CD4-positive, alpha-beta T cell (primary cell): ENCODE results near the gene CDC5L. TPM values are rescaled to one million over a fixed set of nuclear protein-coding genes. Genes with fewer than 3 reads are reported as not detected.

Experiments used
- ATAC-seq: fragments of 200-7000 bp; cut with Tn5 transposase; one replicate; pipeline ENCODE4 v1.10.0; 2022; ENCODE audit warnings: mild to moderate bottlenecking; ENCODE audit not compliant: poor library complexity
- CTCF ChIA-PET: fragments of 350-600 bp; sonication (Branson Sonifier 250); formaldehyde crosslinking; loops from one replicate; lab custom pipeline; 2021; ENCODE audit warnings: antibody characterized with exemption, inconsistent platforms; lab: Charles Lee
- POLR2A ChIA-PET: fragments of 350-600 bp; sonication (Branson Sonifier 250); formaldehyde crosslinking; loops from one replicate; lab custom pipeline; 2021; ENCODE audit warnings: antibody characterized with exemption, inconsistent platforms; lab: Charles Lee
- DNase-seq, 14 experiments: peaks; one replicate each; pipeline ENCODE4 v3.0.0-alpha.2; 2013 to 2020; ENCODE audit warnings: mixed read lengths in 2 of 14
- H3K27ac ChIP-seq, 2 donors: one replicate each; pipeline versions ENCODE4 v1.5.1 to v1.7.0; 2013; ENCODE audit warnings: low read length in 2 of 2, low read depth in 1 of 2, mild to moderate bottlenecking in 1 of 2
- H3K27me3 ChIP-seq, 2 experiments: 1 replicate in 1 of 2; 2 replicates in 1 of 2; pipeline versions ENCODE4 v1.6.1 to v1.7.0; 2013; ENCODE audit warnings: low read length in 2 of 2, control low read depth in 1 of 2, mild to moderate bottlenecking in 1 of 2, moderate library complexity in 1 of 2; ENCODE audit not compliant: insufficient read depth in 2 of 2, control insufficient read depth in 1 of 2
- H3K36me3 ChIP-seq: one replicate; pipeline ENCODE4 v1.6.1; 2013; ENCODE audit warnings: low read length, control low read depth; ENCODE audit not compliant: insufficient read depth
- H3K4me1 ChIP-seq: one replicate; pipeline ENCODE4 v1.6.1; 2013; ENCODE audit warnings: low read length, control low read depth; ENCODE audit not compliant: insufficient read depth
- H3K4me3 ChIP-seq: one replicate; pipeline ENCODE4 v1.5.1; 2013; ENCODE audit warnings: mild to moderate bottlenecking, low read length, moderate library complexity
- H3K9me3 ChIP-seq, 2 experiments: 1 replicate in 1 of 2; 2 replicates in 1 of 2; pipeline versions ENCODE4 v1.6.1 to v1.7.0; 2013; ENCODE audit warnings: low read length in 2 of 2, mild to moderate bottlenecking in 2 of 2, control low read depth in 1 of 2, moderate library complexity in 1 of 2; ENCODE audit not compliant: control insufficient read depth in 1 of 2, insufficient read depth in 1 of 2
- H3K27ac Mint-ChIP-seq: one replicate; pipeline ENCODE4 v1.8.0; 2020; ENCODE audit warnings: mixed read lengths
- H3K27me3 Mint-ChIP-seq: one replicate; pipeline ENCODE4 v1.8.0; 2021; ENCODE audit warnings: mixed read lengths
- H3K36me3 Mint-ChIP-seq: one replicate; pipeline ENCODE4 v1.8.0; 2021; ENCODE audit warnings: low read depth, mixed read lengths
- H3K4me1 Mint-ChIP-seq: one replicate; pipeline ENCODE4 v1.8.0; 2021; ENCODE audit warnings: low read depth, mixed read lengths
- H3K4me3 Mint-ChIP-seq: one replicate; pipeline ENCODE4 v1.8.0; 2020; ENCODE audit warnings: mild to moderate bottlenecking, mixed read lengths
- H3K9me3 Mint-ChIP-seq: one replicate; pipeline ENCODE4 v1.8.0; 2020; ENCODE audit warnings: mixed read lengths
- CTCF ChIP-seq: fragments of 200-600 bp; IDR thresholded peaks from one replicate; pipeline ENCODE4 v1.8.0; 2022; ENCODE audit warnings: antibody characterized with exemption, mild to moderate bottlenecking
- intact Hi-C, 2 experiments: fragments of 100-400 bp; cut with DNase I in 1 of 2; cut with micrococcal nuclease in 1 of 2; formaldehyde crosslinking; loops; one replicate each; pipeline versions ENCODE4 v1.15.1 to v1.9.0; 2023 to 2025; cut with DNase I, micrococcal nuclease
- total RNA-seq, 174 experiments: library from RNA in 2 of 174; stranded (reverse) in 2 of 174; gene quantifications; one replicate each; pipeline ENCODE4 v1.2.3 and lab custom pipeline; 2021 to 2026

Gene CDC5L
- total RNA-seq, 2 experiments from 2014 or later: 18.9 to 19.9 TPM

GRCh38 chr6:44395501-44395900 is 8.0 kb downstream of the CDC5L start:
- Histone ChIP-seq H3K27ac (no peak overlapping the region), H3K36me3 (peaks cover 87% of the 10 kb centered on the region), H3K4me1 (peaks cover 5% of the 10 kb centered on the region), H3K27me3 (no peaks in the 10 kb centered on the region), H3K9me3 (no peaks in the 10 kb centered on the region), H3K4me3 (no peak overlapping the region)
- Mint-ChIP-seq H3K4me3 (no peak overlapping the region), H3K36me3 (peaks cover 94% of the 10 kb centered on the region), H3K27me3 (no peaks in the 10 kb centered on the region), H3K27ac (no peak overlapping the region), H3K4me1 (peaks cover 34% of the 10 kb centered on the region), H3K9me3 (no peaks in the 10 kb centered on the region)
- no peak for TF ChIP-seq CTCF
- ATAC-seq (no peak), DNase-seq (no peak)
- intact Hi-C loops: no loop called here
- CTCF ChIA-PET: no interaction called here
- POLR2A ChIA-PET: no interaction called here

DNA sequence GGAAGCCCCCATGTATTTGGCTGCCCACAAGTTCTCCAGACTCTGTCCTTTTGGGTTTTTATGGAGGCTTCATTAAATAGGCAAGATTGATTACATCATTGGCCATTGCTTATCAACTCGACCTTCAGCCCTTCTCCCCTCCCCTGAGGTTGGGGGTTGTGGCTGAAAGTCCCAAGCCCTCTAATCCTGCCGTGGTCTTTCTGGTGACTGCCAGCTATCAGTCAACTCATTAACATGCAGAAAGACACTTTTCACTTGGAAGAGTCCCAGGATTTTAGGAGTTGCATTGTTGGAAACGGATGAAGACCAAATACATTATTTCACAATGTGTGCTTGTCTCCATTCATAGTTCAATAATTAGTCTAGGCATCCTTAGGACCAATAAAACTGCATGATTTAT is 9.5 kb downstream of the CDC5L start:
- TF ChIP-seq CTCF: no peak
- Mint-ChIP-seq H3K36me3 (peaks cover 93% of the 10 kb centered on the region), H3K27me3 (no peaks in the 10 kb centered on the region), H3K4me3 (no peak overlapping the region), H3K4me1 (peaks cover 39% of the 10 kb centered on the region), H3K9me3 (no peaks in the 10 kb centered on the region), H3K27ac (no peak overlapping the region)
- no peak for ATAC-seq
- DNase-seq: no peak
- Histone ChIP-seq H3K4me1 (no peaks in the 10 kb centered on the region), H3K36me3 (peaks cover 88% of the 10 kb centered on the region), H3K9me3 (peaks cover 0 to 3% of the 10 kb centered on the region in 2 experiments), H3K27me3 (no peaks in the 10 kb centered on the region), H3K27ac (no peak overlapping the region), H3K4me3 (no peak overlapping the region)
- ChIA-PET POLR2A (no interaction called here), CTCF (interaction anchor here (1.0 kb wide), 1 partner anchor 35 kb away, joined by 3 read pairs; no protein-coding TSS in a partner anchor)
- intact Hi-C loops: no loop called here

DNA sequence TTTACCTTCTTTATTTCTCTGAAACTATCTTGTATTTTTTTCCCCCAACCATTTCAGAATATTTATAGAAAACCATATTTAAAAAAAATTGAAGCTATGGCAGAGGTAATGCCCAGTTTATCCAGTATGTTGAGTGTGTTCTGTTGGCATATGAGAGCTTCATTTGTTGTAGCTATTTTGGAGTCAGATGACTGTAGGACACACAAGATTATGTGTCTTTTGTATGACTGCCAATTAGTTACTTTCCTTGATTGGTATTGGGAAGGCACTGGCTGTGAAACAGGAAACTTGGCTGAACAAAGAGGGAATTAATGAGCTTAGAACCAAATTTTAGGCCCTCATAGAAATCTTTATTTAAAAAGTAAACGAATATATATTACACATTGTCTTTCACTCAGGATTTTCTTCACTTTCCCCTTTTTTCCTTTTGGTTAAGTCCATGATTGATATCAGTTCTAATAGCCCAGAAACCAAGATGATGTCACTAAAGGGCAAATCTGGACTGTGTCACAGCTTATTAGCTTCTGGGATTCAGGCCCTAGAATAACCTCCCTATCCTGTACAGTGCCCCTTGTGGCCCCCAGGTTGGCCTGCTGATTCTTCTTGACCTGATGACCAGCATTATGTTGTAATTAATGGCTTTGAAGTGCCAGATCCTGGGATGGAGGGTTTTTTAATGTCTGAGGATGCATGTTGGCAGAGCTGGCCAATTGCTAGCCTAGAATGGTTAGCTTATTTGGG is 10.1 kb downstream of the CDC5L start:
- no peak overlapping the region for H3K4me3 ChIP-seq
- no peaks in the 10 kb centered on the region for H3K4me1 ChIP-seq
- intact Hi-C loops: no loop called here
- H3K4me1 Mint-ChIP-seq: peaks cover 43% of the 10 kb centered on the region
- H3K27me3 ChIP-seq: no peaks in the 10 kb centered on the region
- CTCF ChIA-PET: interaction anchor here (1.0 kb wide), 1 partner anchor 34 kb away, joined by 3 read pairs; no protein-coding TSS in a partner anchor
- H3K27me3 Mint-ChIP-seq: no peaks in the 10 kb centered on the region
- TF ChIP-seq CTCF: no peak
- no peak overlapping the region for H3K4me3 Mint-ChIP-seq
- H3K9me3 ChIP-seq: peaks cover 0 to 3% of the 10 kb centered on the region in 2 experiments
- DNase-seq (no peak), ATAC-seq (no peak)
- H3K27ac Mint-ChIP-seq: no peak overlapping the region
- H3K36me3 ChIP-seq: peaks cover 84% of the 10 kb centered on the region
- H3K27ac ChIP-seq: no peak overlapping the region
- POLR2A ChIA-PET: no interaction called here
- no peaks in the 10 kb centered on the region for H3K9me3 Mint-ChIP-seq
- peaks cover 92% of the 10 kb centered on the region for H3K36me3 Mint-ChIP-seq
